Activated CD4-positive, alpha-beta T cell treated with anti-CD3 and anti-CD28 coated beads, Interleukin-2, amount 50 U/mL, for 4 hours (primary cell): Measurements from ENCODE around the gene SMYD1.

Source experiments
- DNase-seq, 2 experiments: peaks; one replicate each; pipeline ENCODE4 v3.0.0-alpha.2; 2020

Gene SMYD1

DNA sequence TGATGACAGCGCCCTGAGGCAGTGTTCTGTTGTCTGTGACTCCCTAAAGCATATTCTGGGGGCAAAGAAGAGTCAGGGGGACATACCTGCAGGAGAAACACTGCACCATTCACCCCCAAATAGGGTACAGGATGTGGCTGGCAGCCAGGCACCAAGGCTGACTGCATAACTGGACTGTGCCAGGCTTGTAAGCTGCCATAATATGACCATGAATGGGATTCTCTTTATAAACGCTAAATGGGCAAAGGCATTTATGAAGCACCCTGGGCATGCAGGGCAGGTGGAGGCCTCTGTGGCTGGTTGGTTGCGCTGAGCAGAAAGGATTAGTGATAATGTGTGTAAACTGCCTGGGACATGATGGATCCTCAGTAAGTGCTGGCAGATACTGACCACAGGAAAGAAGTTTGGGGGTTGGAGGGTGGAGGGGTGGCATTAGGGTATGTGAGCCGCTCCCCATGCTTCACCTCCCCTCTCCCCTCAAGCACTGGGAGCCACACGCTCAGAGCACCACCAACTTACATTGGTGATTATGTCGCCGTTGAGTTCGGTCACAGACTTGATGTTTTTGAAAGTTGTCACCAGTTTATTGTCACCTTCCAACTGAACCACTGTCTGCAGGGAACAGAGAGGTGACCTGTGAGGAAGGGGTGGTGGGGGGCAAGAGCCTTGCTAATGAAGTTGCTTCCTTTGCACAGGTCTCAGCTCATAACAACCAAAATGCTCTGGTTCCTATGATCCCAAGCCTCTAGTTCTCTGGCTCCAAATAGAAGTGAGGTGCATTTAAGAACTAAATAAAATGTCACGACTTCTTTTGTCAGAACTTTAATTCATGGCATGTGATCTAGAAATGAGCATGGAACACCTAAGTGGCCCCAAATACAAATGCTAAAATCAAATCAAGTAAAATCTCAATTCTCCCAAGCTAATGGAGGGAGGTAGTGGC, 56.6 kb downstream of the SMYD1 start:
- no peak for DNase-seq

DNA sequence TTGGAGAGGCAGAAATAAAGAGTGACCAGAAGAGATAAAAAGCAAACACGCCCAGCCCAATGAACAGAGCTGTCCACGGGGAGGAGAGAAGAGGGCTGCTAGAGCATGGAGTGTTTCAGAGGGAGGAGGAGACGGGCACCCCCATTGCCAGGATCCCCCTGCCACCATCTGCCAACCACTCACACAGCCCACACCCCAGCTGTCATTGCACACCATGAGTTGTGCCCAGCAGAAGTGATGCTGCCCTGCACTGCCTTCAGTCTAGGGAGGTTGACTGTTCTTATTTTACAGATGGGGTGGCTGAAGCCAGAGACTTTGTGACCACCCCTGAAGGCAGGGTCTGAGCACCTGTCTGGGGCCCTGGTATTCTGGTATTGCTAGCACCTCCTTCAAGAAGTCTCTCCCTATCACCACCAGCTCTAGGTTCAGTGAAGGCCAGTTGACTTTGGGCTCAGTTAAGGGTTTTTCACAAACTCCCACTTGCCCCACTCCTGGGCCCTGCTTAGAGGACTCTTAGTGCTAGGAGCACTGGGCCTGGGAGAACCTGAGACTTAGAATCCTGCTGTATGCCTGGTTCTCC, 57.8 kb downstream of the SMYD1 start:
- DNase-seq, result no peak

GRCh38 chr2:88125924-88126771, 58.5 kb downstream of the SMYD1 start:
- no peak for DNase-seq

GRCh38 chr2:88126772-88127637, 59.4 kb downstream of the SMYD1 start:
- DNase-seq, result no peak

DNA sequence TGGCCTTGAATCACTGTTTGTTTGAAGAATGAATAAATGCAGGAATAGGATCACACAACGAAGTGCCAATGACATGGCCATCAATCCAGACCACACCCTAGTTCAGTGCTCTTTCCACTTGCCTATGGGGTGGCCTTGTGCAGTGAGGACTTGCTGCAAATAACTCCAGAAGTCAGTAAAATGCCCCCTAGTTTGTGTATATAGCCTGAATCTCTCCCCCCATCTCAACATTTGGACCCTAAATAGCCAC, 59.9 kb downstream of the SMYD1 start:
- DNase-seq, result no peak

GRCh38 chr2:88127888-88128653, 60.4 kb downstream of the SMYD1 start, which contains the start of gene FABP1:
Gene FABP1 (minus strand): TSS chr2:88128062. CDS start chr2:88128017, 45 bp downstream.
- DNase-seq, result no peak

DNA sequence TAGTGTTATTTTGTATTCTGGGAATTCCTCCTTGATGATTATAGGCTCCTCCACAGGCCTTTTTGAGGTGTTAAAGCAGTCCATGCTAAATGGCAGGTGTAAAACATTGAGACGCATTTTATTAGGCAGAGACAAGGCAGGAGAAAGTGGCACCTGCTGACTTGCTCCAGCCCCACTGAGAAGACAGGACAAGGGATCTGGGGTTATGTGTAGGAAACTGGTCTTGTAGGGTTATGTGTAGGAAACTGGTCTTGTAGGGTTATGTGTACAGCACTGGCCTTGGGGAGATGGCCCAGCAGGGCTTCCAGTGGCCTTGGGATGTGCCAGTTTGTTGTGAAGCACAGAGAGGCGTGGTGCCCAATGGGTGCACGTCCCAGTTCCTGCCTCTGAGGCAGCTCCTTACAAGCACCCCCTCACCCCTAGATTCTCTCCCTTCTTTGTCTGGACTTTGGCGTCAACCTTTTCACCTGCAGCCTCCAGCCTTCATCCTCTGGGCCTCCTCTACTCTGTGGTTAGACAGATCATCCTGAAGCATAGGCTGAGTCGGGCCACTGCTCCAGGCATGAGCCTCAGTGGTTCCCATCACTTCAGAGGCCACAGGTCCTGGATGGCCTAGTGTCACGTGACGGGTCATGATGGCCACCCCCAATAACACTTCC, 61.2 kb downstream of the SMYD1 start:
- DNase-seq, result no peak

DNA sequence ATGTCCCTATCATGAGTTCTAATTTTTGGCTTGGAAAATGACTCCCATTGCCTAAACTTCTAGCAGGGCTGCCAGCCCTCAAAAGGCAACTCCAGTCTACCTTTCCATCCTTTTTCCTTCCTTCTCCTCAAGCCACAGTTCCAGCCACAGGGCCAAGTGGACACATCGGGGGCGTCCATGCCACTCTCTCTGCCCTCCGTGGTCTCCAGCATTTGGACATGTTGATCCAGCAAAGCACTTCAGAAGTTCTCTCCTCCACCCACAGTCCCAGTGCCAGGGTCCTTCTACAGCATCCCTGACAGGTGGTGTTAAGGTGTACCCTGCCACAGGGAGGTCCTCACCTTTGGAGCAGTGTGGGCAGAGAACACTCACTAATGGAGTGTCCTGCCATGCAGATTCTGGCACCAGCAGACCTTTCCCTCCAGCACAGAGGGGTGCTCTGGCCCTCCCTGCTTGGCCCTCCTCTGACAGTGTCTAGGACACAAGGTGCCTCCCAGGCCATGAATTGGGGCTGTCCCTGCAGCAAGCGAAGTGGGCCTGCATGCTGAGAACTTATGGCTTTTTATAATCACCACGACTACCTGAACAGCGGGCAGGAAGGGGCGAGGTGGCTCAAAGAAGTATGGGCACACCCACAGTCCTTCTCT, 61.8 kb downstream of the SMYD1 start:
- DNase-seq, result no peak

GRCh38 chr2:88131201-88131998, 63.8 kb downstream of the SMYD1 start:
- DNase-seq, result no peak

DNA sequence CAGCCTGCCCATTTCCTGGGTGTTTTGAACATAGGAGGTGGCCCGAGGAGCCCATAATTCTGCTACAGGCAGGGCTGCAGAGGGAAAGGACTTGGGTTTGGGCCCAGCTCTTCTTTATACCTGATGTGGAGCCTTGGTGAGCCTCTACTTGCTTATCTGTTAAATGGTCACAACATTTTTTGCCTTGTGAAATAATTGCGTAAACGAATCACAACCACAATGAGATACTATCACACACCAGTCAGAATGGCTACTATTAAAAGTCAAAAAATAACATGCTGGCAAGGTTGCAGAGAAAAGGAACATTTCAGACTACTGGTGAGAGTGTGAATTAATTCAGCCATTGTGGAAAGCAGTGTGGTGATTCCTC, 64.4 kb downstream of the SMYD1 start:
- DNase-seq, result no peak

DNA sequence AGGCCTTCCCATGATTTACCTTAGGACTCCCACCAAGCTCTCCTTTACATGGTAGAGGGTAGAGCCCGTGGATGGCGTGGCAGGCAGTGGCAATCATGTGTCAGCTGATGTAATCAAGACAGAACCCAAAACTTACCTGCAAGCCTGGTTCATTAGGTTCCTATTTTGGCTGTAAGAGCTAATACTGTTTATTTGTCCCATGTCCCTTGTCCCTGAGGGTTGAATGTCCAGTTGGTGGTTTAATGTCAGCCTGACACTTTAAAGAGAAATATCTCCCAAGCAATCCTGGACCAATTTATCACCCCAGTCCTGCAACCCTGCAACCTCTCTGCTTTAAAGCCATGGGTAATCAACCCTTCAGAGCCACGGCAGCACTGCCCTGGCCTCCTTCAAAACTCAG, 66.2 kb downstream of the SMYD1 start:
- no peak for DNase-seq

GRCh38 chr2:88136817-88137216, 69.2 kb downstream of the SMYD1 start:
- DNase-seq, result no peak

DNA sequence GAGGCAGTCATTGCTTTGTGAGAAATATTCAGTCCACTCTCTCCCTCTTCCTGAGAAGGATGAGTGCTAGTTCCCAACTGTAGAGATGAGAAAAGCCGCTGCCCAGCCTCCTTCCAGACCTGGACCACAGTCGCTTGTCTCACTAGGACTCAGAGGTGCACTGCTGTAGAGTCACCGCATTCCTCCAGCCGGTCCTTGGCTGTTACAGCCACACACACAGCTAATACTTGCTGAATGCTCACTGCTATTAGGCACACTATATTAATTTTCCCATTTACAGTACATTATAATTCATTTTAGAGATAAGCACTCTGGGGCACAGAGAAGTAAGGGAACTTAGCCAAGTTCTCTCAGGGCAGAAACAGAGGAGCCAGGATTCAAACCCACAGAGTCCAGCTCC, 70.2 kb downstream of the SMYD1 start:
- DNase-seq, result no peak

- DNase-seq, result no peak
Observed at GRCh38 chr2:88139203-88139702, 71.6 kb downstream of the SMYD1 start.

GRCh38 chr2:88139804-88140203, 72.2 kb downstream of the SMYD1 start:
- DNase-seq, result no peak

GRCh38 chr2:88141952-88142351, 74.3 kb downstream of the SMYD1 start:
- no peak for DNase-seq

- no peak for DNase-seq
Observed at GRCh38 chr2:88144271-88144670, 76.6 kb downstream of the SMYD1 start.

DNA sequence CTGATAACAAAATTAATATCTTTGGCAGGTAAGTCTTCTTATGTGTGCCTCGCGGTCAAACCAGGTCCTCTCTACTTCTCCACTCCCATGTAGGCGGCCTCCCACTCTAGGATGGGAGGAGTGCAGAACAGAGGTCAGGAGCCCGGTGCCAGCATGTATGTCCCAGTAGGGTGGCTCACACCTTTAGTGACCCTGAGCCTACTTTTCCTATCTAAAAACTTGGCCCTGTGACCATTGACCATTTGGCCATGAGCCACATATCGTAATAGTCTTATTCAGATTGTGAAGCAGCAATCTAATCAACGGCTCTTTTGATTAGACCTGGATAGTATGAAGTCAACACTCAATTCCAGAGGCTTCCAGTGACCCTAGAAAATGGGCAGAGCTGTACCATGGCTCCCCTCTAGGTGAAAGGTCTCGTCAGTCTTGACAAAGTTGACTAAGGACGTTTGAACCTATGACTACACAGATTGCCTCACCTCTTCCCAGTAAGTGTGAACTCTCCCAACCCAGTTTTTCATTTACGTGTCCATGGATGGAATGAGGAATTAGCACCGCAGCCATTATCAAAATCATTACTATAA, 77.4 kb downstream of the SMYD1 start:
- no peak for DNase-seq

- no peak for DNase-seq
Observed at GRCh38 chr2:88146590-88146989, 79.0 kb downstream of the SMYD1 start.
